Neural cell (in vitro differentiated cells): ENCODE measurements around the gene GLIS2. TPM values are rescaled to one million over a fixed set of nuclear protein-coding genes. Genes with fewer than 3 reads are reported as not detected.

Experiments used
- H2AFZ ChIP-seq: fragments of 200-600, 300-800 bp; sonication (generic), shearing (Covaris generic); 2 replicates; pipeline ENCODE4 v1.6.0; 2014; ENCODE audit warnings: low read depth, mild to moderate bottlenecking, antibody characterized with exemption, low read length, moderate library complexity
- H3F3A ChIP-seq: fragments of 200-600 bp; shearing (Covaris generic); 2 replicates; pipeline ENCODE4 v1.6.1; 2016; ENCODE audit warnings: mild to moderate bottlenecking, moderate library complexity, mixed read lengths, antibody characterized with exemption, low read length; ENCODE audit not compliant: insufficient read depth, poor library complexity, severe bottlenecking
- H3K27ac ChIP-seq: fragments of 200-600, 300-800 bp; sonication (generic), shearing (Covaris generic); 2 replicates; pipeline ENCODE4 v1.5.1; 2014; ENCODE audit warnings: mild to moderate bottlenecking, low read length, moderate library complexity
- H3K27me3 ChIP-seq: fragments of 300-800, 200-600 bp; sonication (generic), shearing (Covaris generic); 2 replicates; pipeline ENCODE4 v1.6.0; 2014; ENCODE audit warnings: mild to moderate bottlenecking, low read depth, low read length, moderate library complexity; ENCODE audit not compliant: insufficient read depth
- H3K36me3 ChIP-seq: fragments of 300-800, 200-600 bp; sonication (generic), shearing (Covaris generic); 2 replicates; pipeline ENCODE4 v1.5.1; 2014; ENCODE audit warnings: mild to moderate bottlenecking, antibody characterized with exemption, low read length, moderate library complexity; ENCODE audit not compliant: insufficient read depth
- H3K4me2 ChIP-seq: fragments of 300-800, 200-600 bp; sonication (generic), shearing (Covaris generic); 2 replicates; pipeline ENCODE4 v1.6.0; 2014; ENCODE audit warnings: mild to moderate bottlenecking, low read length
- H3K4me3 ChIP-seq: fragments of 300-800, 200-600 bp; sonication (generic), shearing (Covaris generic); 2 replicates; pipeline ENCODE4 v1.5.1; 2014; ENCODE audit warnings: mild to moderate bottlenecking, low read length, moderate library complexity
- H3K79me2 ChIP-seq: fragments of 200-600 bp; shearing (Covaris generic); replicated peaks from 2 replicates; pipeline ENCODE4 v1.6.0; 2014; ENCODE audit warnings: mild to moderate bottlenecking, low read length, moderate library complexity; ENCODE audit not compliant: insufficient read depth
- H3K9ac ChIP-seq: fragments of 300-800, 200-600 bp; sonication (generic), shearing (Covaris generic); 2 replicates; pipeline ENCODE4 v1.6.1; 2016; ENCODE audit warnings: mild to moderate bottlenecking, low read length, mixed read lengths
- H3K9me2 ChIP-seq: fragments of 200-600 bp; shearing (Covaris generic); 2 replicates; pipeline ENCODE4 v1.6.1; 2016; ENCODE audit warnings: mild to moderate bottlenecking, low read length, mixed read lengths; ENCODE audit not compliant: insufficient read depth
- H3K9me3 ChIP-seq: fragments of 200-600, 300-800 bp; sonication (generic), shearing (Covaris generic); 2 replicates; pipeline ENCODE4 v1.6.1; 2016; ENCODE audit warnings: mild to moderate bottlenecking, mixed run types, low read length, moderate library complexity, mixed read lengths
- H4K20me1 ChIP-seq: fragments of 200-600 bp; shearing (Covaris generic); 2 replicates; pipeline ENCODE4 v1.6.1; 2016; ENCODE audit warnings: mild to moderate bottlenecking, mixed run types; ENCODE audit not compliant: insufficient read depth
- CTCF ChIP-seq: fragments of 450-650 bp; IDR thresholded peaks from 2 replicates; pipeline ENCODE4 v1.5.1; 2014; ENCODE audit warnings: antibody characterized with exemption, mild to moderate bottlenecking, moderate library complexity; ENCODE audit not compliant: poor library complexity, severe bottlenecking
- EP300 ChIP-seq: fragments of 450-650 bp; conservative IDR thresholded peaks from 2 replicates; pipeline ENCODE4 v1.6.1; 2014; ENCODE audit warnings: antibody characterized with exemption, mild to moderate bottlenecking, moderate library complexity; ENCODE audit not compliant: poor library complexity, severe bottlenecking
- EZH2 ChIP-seq: fragments of 200-600, 300-800 bp; shearing (Covaris generic), sonication (generic); IDR thresholded peaks from 2 replicates; pipeline ENCODE4 v1.6.1; 2014; ENCODE audit warnings: antibody characterized with exemption, low read length, borderline replicate concordance, mild to moderate bottlenecking; ENCODE audit not compliant: insufficient read depth, poor library complexity, severe bottlenecking
- MXI1 ChIP-seq: fragments of 450-650 bp; conservative IDR thresholded peaks from 2 replicates; pipeline ENCODE4 v1.6.1; 2014; ENCODE audit warnings: antibody characterized with exemption, mild to moderate bottlenecking; ENCODE audit not compliant: poor library complexity, severe bottlenecking
- POLR2AphosphoS5 ChIP-seq: IDR thresholded peaks from 2 replicates; pipeline ENCODE4 v1.6.1; 2012
- RAD21 ChIP-seq: fragments of 450-650 bp; conservative IDR thresholded peaks from 2 replicates; pipeline ENCODE4 v1.6.1; 2014; ENCODE audit warnings: antibody characterized with exemption, mild to moderate bottlenecking, moderate library complexity
- REST ChIP-seq: IDR thresholded peaks from 2 replicates; pipeline ENCODE4 v1.6.1; 2012; ENCODE audit warnings: borderline replicate concordance
- SMC3 ChIP-seq: fragments of 450-650 bp; conservative IDR thresholded peaks from 2 replicates; pipeline ENCODE4 v1.6.1; 2014; ENCODE audit warnings: antibody characterized with exemption, mild to moderate bottlenecking, moderate library complexity; ENCODE audit not compliant: poor library complexity
- TAF1 ChIP-seq: IDR thresholded peaks from 2 replicates; pipeline ENCODE4 v1.6.1; 2012; ENCODE audit warnings: low read depth
- polyA plus RNA-seq: library from polyadenylated mRNA; depleted of rRNA; stranded (reverse); fragments of >200 nt; gene quantifications from 2 replicates; pipeline ENCODE4 v1.2.3, GENCODE V29; 2014

GLIS2 gene
- polyA plus RNA-seq, 1 donor from 2014 or later, result 2.6 TPM

GRCh38 chr16:4354512-4355409, 38.9 kb downstream of the GLIS2 start:
- Histone ChIP-seq H3K36me3 (no peaks in the 10 kb centered on the region), H3F3A (no peaks in the 10 kb centered on the region), H3K27ac (no peak overlapping the region), H3K4me3 (no peak overlapping the region), H3K27me3 (no peaks in the 10 kb centered on the region), H4K20me1 (no peaks in the 10 kb centered on the region), H3K4me2 (no peak overlapping the region), H3K9me3 (no peaks in the 10 kb centered on the region), H3K79me2 (peaks cover 3% of the 10 kb centered on the region), H3K9me2 (no peaks in the 10 kb centered on the region), H3K9ac (no peak overlapping the region), H2AFZ (no peak overlapping the region)
- TF ChIP-seq POLR2AphosphoS5 (no peak), RAD21 (no peak), TAF1 (no peak), SMC3 (no peak), MXI1 (no peak), EP300 (no peak), EZH2 (no peak), REST (no peak), CTCF (no peak)

GRCh38 chr16:4356820-4357219, 41.0 kb downstream of the GLIS2 start:
- no peak overlapping the region for H3K27ac ChIP-seq
- no peaks in the 10 kb centered on the region for H3K79me2 ChIP-seq
- H3K4me3 ChIP-seq, result no peak overlapping the region
- no peaks in the 10 kb centered on the region for H4K20me1 ChIP-seq
- H3F3A ChIP-seq, result no peaks in the 10 kb centered on the region
- H3K9ac ChIP-seq, result no peak overlapping the region
- H2AFZ ChIP-seq, result no peak overlapping the region
- no peaks in the 10 kb centered on the region for H3K36me3 ChIP-seq
- H3K9me3 ChIP-seq, result no peaks in the 10 kb centered on the region
- H3K4me2 ChIP-seq, result no peak overlapping the region
- TF ChIP-seq MXI1 (no peak), EP300 (no peak), CTCF (no peak), POLR2AphosphoS5 (no peak), REST (no peak), SMC3 (no peak), RAD21 (no peak), EZH2 (no peak), TAF1 (no peak)
- no peaks in the 10 kb centered on the region for H3K27me3 ChIP-seq
- H3K9me2 ChIP-seq, result no peaks in the 10 kb centered on the region
